Activated naive CD8-positive, alpha-beta T cell treated with anti-CD3 and anti-CD28 coated beads for 36 hours (primary cell): ENCODE measurements around the gene FNDC10. TPM values are rescaled to one million over a fixed set of nuclear protein-coding genes. Genes with fewer than 3 reads are reported as not detected.

Experiments
- total RNA-seq, 2 experiments: library from RNA; stranded (reverse); gene quantifications; one replicate each; pipeline ENCODE4 v1.2.3, GENCODE V29; 2021

The FNDC10 gene
- total RNA-seq, 2 experiments from 2014 or later, result 2.9 to 3.3 TPM

Other genes starting within 250 kb of the FNDC10 start
- gene MXRA8, start 241.6 kb downstream of the FNDC10 start, total RNA-seq, result under 1 TPM; 0.50 to 0.97 TPM
- 100 to 1,000 TPM; 143 to 144 TPM for gene AURKAIP1, start 224.9 kb downstream of the FNDC10 start, total RNA-seq
- 10 to 100 TPM; 91.6 to 92.2 TPM for gene CCNL2, start 200.8 kb downstream of the FNDC10 start, total RNA-seq
- 100 to 1,000 TPM; 181 to 182 TPM for gene MRPL20, start 192.8 kb downstream of the FNDC10 start, total RNA-seq
- not detected for gene ANKRD65, start 178.9 kb downstream of the FNDC10 start, total RNA-seq
- under 1 TPM; 0.25 to 0.44 TPM for gene VWA1, start 164.4 kb downstream of the FNDC10 start, total RNA-seq
- gene ATAD3C, start 150.4 kb downstream of the FNDC10 start, total RNA-seq, result 1 to 10 TPM; 1.3 to 1.5 TPM
- 10 to 100 TPM; 75.7 to 77.4 TPM for gene ATAD3B, start 128.4 kb downstream of the FNDC10 start, total RNA-seq
- gene ATAD3A, start 88.0 kb downstream of the FNDC10 start, total RNA-seq, result 10 to 100 TPM; 87.9 to 89.2 TPM
- gene TMEM240, start 59.5 kb downstream of the FNDC10 start, total RNA-seq, result under 1 TPM in 1 of 2 experiments, not detected in 1; 0.88 TPM
- 100 to 1,000 TPM; 124 to 131 TPM for gene SSU72, start 25.3 kb downstream of the FNDC10 start, total RNA-seq
- gene MIB2, start 15.4 kb upstream of the FNDC10 start, total RNA-seq, result 10 to 100 TPM; 33.1 to 38.7 TPM
- gene MMP23B, start 32.0 kb upstream of the FNDC10 start, total RNA-seq, result 1 to 10 TPM; 1.4 to 2.3 TPM
- 10 to 100 TPM; 42.2 to 43.3 TPM for gene CDK11B, start 58.9 kb upstream of the FNDC10 start, total RNA-seq
- 10 to 100 TPM; 19.3 to 20.1 TPM for gene SLC35E2B, start 92.7 kb upstream of the FNDC10 start, total RNA-seq
- gene CDK11A, start 124.2 kb upstream of the FNDC10 start, total RNA-seq, result 10 to 100 TPM; 64.2 to 65.0 TPM
- 10 to 100 TPM; 74.7 to 77.1 TPM for gene NADK, start 178.3 kb upstream of the FNDC10 start, total RNA-seq